LNCaP clone FGC (cell line): ENCODE measurements around the gene GLI3.

Experiments used
- DNase-seq: peaks from one replicate; pipeline ENCODE4 v3.0.0-alpha.2; 2011; ENCODE audit warnings: low read depth
- H3K4me3 ChIP-seq: 2 replicates; pipeline ENCODE4 v1.5.1; 2011; ENCODE audit warnings: mild to moderate bottlenecking, low read depth, low read length, control low read depth
- TF ChIP-seq, protein P1 (sequence below): IDR thresholded peaks from 2 replicates; pipeline ENCODE4 v1.5.1; 2012; ENCODE audit warnings: mild to moderate bottlenecking; ENCODE audit not compliant: control insufficient read depth, insufficient read depth; ENCODE audit errors: extremely low read depth

Gene GLI3

GRCh38 chr7:42091461-42092291, 145.3 kb downstream of the GLI3 start:
- peak; percentile 77 for DNase-seq
- no peak overlapping the region for H3K4me3 ChIP-seq
- TF ChIP-seq, protein P1, sequence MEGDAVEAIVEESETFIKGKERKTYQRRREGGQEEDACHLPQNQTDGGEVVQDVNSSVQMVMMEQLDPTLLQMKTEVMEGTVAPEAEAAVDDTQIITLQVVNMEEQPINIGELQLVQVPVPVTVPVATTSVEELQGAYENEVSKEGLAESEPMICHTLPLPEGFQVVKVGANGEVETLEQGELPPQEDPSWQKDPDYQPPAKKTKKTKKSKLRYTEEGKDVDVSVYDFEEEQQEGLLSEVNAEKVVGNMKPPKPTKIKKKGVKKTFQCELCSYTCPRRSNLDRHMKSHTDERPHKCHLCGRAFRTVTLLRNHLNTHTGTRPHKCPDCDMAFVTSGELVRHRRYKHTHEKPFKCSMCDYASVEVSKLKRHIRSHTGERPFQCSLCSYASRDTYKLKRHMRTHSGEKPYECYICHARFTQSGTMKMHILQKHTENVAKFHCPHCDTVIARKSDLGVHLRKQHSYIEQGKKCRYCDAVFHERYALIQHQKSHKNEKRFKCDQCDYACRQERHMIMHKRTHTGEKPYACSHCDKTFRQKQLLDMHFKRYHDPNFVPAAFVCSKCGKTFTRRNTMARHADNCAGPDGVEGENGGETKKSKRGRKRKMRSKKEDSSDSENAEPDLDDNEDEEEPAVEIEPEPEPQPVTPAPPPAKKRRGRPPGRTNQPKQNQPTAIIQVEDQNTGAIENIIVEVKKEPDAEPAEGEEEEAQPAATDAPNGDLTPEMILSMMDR, result no peak

GRCh38 chr7:42090806-42091205, 146.2 kb downstream of the GLI3 start:
- no peak for DNase-seq
- no peak overlapping the region for H3K4me3 ChIP-seq
- TF ChIP-seq, protein P1, result no peak

DNA sequence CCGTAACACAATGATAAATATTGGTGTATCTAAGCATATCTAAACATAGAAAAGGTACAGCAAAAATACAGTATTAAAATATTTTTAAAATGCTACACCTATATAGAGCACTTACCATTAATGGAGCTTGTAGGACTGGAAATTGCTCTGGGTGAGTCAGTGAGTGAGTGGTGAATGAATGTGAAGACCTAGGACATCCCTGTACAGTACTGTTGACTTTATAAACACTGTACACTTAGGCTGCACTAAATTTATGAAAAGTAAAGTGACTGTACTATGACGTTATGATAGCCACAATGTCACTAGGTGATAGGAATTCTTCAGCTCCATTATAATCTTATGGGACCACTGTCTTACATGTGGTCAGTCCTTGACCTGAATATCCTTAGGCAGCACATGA, 147.0 kb downstream of the GLI3 start:
- no peak overlapping the region for H3K4me3 ChIP-seq
- TF ChIP-seq, protein P1, result no peak
- no peak for DNase-seq

DNA sequence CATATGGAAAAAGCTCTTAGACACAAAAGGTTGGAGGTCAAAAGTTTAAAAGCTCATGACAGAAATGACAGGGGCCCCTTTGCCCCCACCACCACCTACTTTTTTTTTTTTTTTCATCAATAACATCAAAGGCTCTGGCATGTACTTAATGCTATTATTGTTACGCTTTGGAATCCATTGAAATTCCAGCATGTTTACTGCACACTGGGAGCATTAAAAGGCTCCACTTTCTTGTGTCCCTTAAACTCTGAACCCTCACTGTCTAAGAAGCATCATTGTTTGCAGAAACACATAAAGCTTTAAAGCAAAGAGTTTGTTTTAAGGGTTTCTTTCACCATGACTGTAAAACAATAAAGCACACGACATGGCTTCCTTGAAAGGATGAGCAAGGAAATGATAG, 149.4 kb downstream of the GLI3 start:
- DNase-seq, result no peak
- TF ChIP-seq, protein P1, result no peak
- no peak overlapping the region for H3K4me3 ChIP-seq

DNA sequence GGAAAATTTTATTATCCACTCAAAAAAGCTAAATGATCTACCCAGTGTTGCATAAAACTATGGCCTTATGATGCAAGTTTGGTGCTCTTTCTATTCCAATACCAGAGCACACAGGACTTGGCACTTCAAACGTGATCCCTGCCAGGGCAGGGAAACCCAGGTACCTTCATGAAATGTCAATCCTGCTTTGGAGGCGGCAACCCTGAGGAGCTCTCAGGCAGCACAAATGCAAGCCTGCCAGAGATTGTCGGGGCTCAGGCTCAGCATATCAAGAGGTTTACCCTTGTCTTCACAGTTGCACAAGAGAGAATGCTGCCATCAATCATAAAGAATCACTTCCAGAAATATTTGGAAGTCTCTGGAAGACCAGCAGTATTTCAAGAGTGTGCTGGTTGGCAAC, 151.5 kb downstream of the GLI3 start:
- DNase-seq, result no peak
- TF ChIP-seq, protein P1, result no peak
- H3K4me3 ChIP-seq, result no peak overlapping the region

DNA sequence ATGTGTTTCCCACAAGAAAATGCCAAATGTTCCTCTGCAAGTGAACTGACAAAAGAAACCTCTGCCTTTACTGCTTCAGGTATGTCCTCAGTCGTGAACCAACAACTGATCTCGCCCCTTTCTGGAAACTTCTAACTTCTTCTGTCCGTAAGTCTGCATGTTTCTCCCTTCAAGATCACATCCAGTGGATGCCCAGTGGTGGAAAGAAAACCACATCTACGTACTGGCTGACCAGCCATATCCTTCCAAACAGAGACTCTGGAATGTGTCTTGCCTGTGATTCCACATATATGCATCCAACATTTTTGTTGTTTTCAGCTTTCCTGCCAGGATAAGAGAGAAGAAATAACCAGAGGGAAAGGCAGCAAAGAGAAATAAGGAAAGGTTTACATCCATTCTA, 152.7 kb downstream of the GLI3 start:
- TF ChIP-seq, protein P1, result no peak

GRCh38 chr7:42083284-42083683, 153.7 kb downstream of the GLI3 start:
- no peak for DNase-seq
- H3K4me3 ChIP-seq, result no peak overlapping the region
- TF ChIP-seq, protein P1, result no peak

More for the DNA sequence above, 152.7 kb downstream of the GLI3 start:
- H3K4me3 ChIP-seq, result no peak overlapping the region
- DNase-seq, result no peak
